Measurements from ENCODE around the gene CLCN4.

Gene CLCN4

DNA sequence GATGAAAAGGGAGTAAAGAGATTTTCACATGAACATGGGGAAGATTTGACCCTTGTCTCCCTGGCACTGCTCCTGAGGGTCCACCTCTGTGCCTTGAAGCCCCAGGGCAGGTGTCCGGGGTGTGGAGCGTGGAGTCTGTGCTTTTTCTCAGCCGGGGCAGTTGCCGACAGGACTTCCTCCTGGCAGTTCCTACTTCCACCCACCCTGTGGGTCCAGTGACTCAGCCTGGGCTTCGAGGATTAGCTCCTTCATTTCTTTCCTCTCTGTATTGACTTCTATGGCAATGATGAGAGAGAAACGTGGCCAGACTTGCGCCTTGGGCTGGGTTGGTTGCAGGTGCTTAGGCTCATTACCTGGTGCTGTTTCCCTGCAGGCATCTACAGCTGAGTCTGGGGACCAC lies 35.9 kb upstream of the CLCN4 start (continued):
- TF ChIP-seq, protein P1, sequence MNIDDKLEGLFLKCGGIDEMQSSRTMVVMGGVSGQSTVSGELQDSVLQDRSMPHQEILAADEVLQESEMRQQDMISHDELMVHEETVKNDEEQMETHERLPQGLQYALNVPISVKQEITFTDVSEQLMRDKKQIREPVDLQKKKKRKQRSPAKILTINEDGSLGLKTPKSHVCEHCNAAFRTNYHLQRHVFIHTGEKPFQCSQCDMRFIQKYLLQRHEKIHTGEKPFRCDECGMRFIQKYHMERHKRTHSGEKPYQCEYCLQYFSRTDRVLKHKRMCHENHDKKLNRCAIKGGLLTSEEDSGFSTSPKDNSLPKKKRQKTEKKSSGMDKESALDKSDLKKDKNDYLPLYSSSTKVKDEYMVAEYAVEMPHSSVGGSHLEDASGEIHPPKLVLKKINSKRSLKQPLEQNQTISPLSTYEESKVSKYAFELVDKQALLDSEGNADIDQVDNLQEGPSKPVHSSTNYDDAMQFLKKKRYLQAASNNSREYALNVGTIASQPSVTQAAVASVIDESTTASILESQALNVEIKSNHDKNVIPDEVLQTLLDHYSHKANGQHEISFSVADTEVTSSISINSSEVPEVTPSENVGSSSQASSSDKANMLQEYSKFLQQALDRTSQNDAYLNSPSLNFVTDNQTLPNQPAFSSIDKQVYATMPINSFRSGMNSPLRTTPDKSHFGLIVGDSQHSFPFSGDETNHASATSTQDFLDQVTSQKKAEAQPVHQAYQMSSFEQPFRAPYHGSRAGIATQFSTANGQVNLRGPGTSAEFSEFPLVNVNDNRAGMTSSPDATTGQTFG (tag by site-specific recombination; IDR thresholded peaks at IDR 0.05; ENCODE audit: borderline replicate concordance), result no peak
- TF ChIP-seq, protein P2, sequence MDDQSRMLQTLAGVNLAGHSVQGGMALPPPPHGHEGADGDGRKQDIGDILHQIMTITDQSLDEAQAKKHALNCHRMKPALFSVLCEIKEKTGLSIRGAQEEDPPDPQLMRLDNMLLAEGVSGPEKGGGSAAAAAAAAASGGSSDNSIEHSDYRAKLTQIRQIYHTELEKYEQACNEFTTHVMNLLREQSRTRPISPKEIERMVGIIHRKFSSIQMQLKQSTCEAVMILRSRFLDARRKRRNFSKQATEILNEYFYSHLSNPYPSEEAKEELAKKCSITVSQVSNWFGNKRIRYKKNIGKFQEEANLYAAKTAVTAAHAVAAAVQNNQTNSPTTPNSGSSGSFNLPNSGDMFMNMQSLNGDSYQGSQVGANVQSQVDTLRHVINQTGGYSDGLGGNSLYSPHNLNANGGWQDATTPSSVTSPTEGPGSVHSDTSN (CRISPR knock-in tag; IDR thresholded peaks at IDR 0.05), result no peak
- TF ChIP-seq HOXA7 (CRISPR knock-in tag; IDR thresholded peaks at IDR 0.05; ENCODE audit: borderline replicate concordance) (no peak), ZNF23 (tag by site-specific recombination; IDR thresholded peaks at IDR 0.05; ENCODE audit: borderline replicate concordance) (no peak), SP2 (tag by site-specific recombination; IDR thresholded peaks at IDR 0.05) (no peak), KLF16 (tag by site-specific recombination; IDR thresholded peaks at IDR 0.05) (no peak), ZNF521 (tag by site-specific recombination; IDR thresholded peaks at IDR 0.05) (no peak), ZNF423 (tag by site-specific recombination; IDR thresholded peaks at IDR 0.05) (no peak), REPIN1 (tag by site-specific recombination; IDR thresholded peaks at IDR 0.05; ENCODE audit: low read depth) (no peak), ZFP3 (tag by site-specific recombination; IDR thresholded peaks at IDR 0.05; ENCODE audit: low read depth) (no peak)

DNA sequence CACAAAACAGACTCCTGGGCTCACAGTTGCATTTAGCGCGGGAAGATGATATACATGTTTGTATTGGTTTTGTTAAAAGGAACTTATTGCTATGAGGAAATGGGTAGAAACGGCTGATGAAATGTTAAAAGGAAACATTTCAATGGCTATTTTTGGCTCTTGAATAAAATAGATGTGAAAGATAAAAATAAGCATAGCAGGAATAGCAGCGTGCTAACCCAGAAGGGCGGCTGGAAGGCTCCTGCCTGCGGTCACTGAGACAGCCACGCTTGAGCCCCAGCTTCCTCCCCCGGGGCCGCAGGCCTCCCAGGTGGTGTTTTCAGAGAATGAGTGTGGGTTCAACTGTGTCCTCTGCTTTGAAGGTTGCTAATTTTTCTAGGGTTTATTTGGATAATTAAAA lies 35.0 kb upstream of the CLCN4 start:
- TF ChIP-seq SETDB1 (IDR thresholded peaks at IDR 0.05; ENCODE audit: insufficient read length, low read length) (peak; percentile 22), PRDM4 (tag by site-specific recombination; IDR thresholded peaks at IDR 0.05) (no peak)
- H3K4me3 ChIP-seq (ENCODE audit: low read depth, low read length), result no peak overlapping the region
- POLR2A ChIA-PET, result no interaction called here
- H3K4me1 ChIP-seq (ENCODE audit: control insufficient read depth, insufficient read depth, low read length), result no peaks in the 10 kb centered on the region
- H3K27ac ChIP-seq (ENCODE audit: extremely low read depth, low read depth, low read length), result no peak overlapping the region
- CTCF ChIA-PET, result interaction anchor here (0.6 to 7.2 kb wide), 2 partner anchors 126 to 326 kb away, joined by 3 to 29 read pairs; no protein-coding TSS in a partner anchor
- no peaks in the 10 kb centered on the region for H3K9me3 ChIP-seq (ENCODE audit: control insufficient read depth, insufficient read depth, low read depth, low read length)
- peaks cover 0 to 41% of the 10 kb centered on the region in 2 experiments; a peak in 1 of 3 replicates for H3K36me3 ChIP-seq (ENCODE audit: control insufficient read depth in 2 of 2, insufficient read depth in 1 of 2, low read length in 2 of 2)

GRCh38 chrX:10124506-10125247 lies 32.1 kb upstream of the CLCN4 start:
- POLR2A ChIA-PET, result no interaction called here
- CTCF ChIA-PET, result no interaction called here
- no peaks in the 10 kb centered on the region for H3K9me3 ChIP-seq (ENCODE audit: control insufficient read depth, insufficient read depth, low read depth, low read length)
- H3K36me3 ChIP-seq (ENCODE audit: control insufficient read depth in 2 of 2, insufficient read depth in 1 of 2, low read length in 2 of 2), result peaks cover 0 to 34% of the 10 kb centered on the region in 2 experiments; a peak in 1 of 3 replicates
- no peak overlapping the region for H3K27ac ChIP-seq (ENCODE audit: extremely low read depth, low read depth, low read length)
- no peak overlapping the region for H3K4me3 ChIP-seq (ENCODE audit: low read depth, low read length)
- H3K4me1 ChIP-seq (ENCODE audit: control insufficient read depth, insufficient read depth, low read length), result no peaks in the 10 kb centered on the region
- TF ChIP-seq HOXA7 (CRISPR knock-in tag; IDR thresholded peaks at IDR 0.05; ENCODE audit: borderline replicate concordance), result no peak
- TF ChIP-seq PRDM1 (tag by site-specific recombination; IDR thresholded peaks at IDR 0.05), result no peak
- TF ChIP-seq, protein P3, sequence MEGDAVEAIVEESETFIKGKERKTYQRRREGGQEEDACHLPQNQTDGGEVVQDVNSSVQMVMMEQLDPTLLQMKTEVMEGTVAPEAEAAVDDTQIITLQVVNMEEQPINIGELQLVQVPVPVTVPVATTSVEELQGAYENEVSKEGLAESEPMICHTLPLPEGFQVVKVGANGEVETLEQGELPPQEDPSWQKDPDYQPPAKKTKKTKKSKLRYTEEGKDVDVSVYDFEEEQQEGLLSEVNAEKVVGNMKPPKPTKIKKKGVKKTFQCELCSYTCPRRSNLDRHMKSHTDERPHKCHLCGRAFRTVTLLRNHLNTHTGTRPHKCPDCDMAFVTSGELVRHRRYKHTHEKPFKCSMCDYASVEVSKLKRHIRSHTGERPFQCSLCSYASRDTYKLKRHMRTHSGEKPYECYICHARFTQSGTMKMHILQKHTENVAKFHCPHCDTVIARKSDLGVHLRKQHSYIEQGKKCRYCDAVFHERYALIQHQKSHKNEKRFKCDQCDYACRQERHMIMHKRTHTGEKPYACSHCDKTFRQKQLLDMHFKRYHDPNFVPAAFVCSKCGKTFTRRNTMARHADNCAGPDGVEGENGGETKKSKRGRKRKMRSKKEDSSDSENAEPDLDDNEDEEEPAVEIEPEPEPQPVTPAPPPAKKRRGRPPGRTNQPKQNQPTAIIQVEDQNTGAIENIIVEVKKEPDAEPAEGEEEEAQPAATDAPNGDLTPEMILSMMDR (tag by site-specific recombination; IDR thresholded peaks at IDR 0.05), result no peak
- TF ChIP-seq, protein P4, sequence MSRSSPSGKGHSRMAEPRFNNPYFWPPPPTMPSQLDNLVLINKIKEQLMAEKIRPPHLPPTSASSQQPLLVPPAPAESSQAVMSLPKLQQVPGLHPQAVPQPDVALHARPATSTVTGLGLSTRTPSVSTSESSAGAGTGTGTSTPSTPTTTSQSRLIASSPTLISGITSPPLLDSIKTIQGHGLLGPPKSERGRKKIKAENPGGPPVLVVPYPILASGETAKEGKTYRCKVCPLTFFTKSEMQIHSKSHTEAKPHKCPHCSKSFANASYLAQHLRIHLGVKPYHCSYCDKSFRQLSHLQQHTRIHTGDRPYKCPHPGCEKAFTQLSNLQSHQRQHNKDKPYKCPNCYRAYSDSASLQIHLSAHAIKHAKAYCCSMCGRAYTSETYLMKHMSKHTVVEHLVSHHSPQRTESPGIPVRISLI (tag by site-specific recombination; IDR thresholded peaks at IDR 0.05), result no peak
- no peak for TF ChIP-seq ZSCAN23 (tag by site-specific recombination; IDR thresholded peaks at IDR 0.05)
- TF ChIP-seq ZNF558 (tag by site-specific recombination; IDR thresholded peaks at IDR 0.05), result no peak
- TF ChIP-seq ZBTB21 (tag by site-specific recombination; IDR thresholded peaks at IDR 0.05), result no peak
- TF ChIP-seq ZNF621 (tag by site-specific recombination; IDR thresholded peaks at IDR 0.05), result no peak
- TF ChIP-seq PRDM10 (tag by site-specific recombination; IDR thresholded peaks at IDR 0.05), result no peak

All from HEK293 (cell line).